ENCODE results near the gene MUC6.

The MUC6 gene

GRCh38 chr11:1030556-1030955 is 6.0 kb downstream of the MUC6 start:
- H3K4me3 ChIP-seq (ENCODE audit: low read length): no peak overlapping the region
- no peak for TF ChIP-seq CTCF (conservative IDR thresholded peaks at IDR 0.05; ENCODE audit: low read length)
- DNase-seq (ENCODE audit: low read depth): no peak

- no peak for DNase-seq (ENCODE audit: low read depth)
- no peak overlapping the region for H3K4me3 ChIP-seq (ENCODE audit: low read length)
- TF ChIP-seq CTCF (conservative IDR thresholded peaks at IDR 0.05; ENCODE audit: low read length): no peak
These were observed 6.4 kb downstream of the MUC6 start for GRCh38 chr11:1030086-1030485.

- no peak overlapping the region for H3K4me3 ChIP-seq (ENCODE audit: low read length)
- no peak for DNase-seq (ENCODE audit: low read depth)
- TF ChIP-seq CTCF (conservative IDR thresholded peaks at IDR 0.05; ENCODE audit: low read length): no peak
These were observed 6.9 kb downstream of the MUC6 start for GRCh38 chr11:1029654-1030053.

GRCh38 chr11:1029051-1029450 is 7.5 kb downstream of the MUC6 start:
- H3K4me3 ChIP-seq (ENCODE audit: low read length): no peak overlapping the region
- DNase-seq (ENCODE audit: low read depth): no peak
- no peak for TF ChIP-seq CTCF (conservative IDR thresholded peaks at IDR 0.05; ENCODE audit: low read length)

GRCh38 chr11:1028616-1029015 is 7.9 kb downstream of the MUC6 start:
- no peak overlapping the region for H3K4me3 ChIP-seq (ENCODE audit: low read length)
- no peak for TF ChIP-seq CTCF (conservative IDR thresholded peaks at IDR 0.05; ENCODE audit: low read length)
- no peak for DNase-seq (ENCODE audit: low read depth)

- TF ChIP-seq CTCF (conservative IDR thresholded peaks at IDR 0.05; ENCODE audit: low read length): no peak
- no peak for DNase-seq (ENCODE audit: low read depth)
- no peak overlapping the region for H3K4me3 ChIP-seq (ENCODE audit: low read length)
These were observed 8.3 kb downstream of the MUC6 start for GRCh38 chr11:1028291-1028540.

GRCh38 chr11:1027483-1028290 is 8.8 kb downstream of the MUC6 start:
- DNase-seq (ENCODE audit: low read depth): no peak
- no peak for TF ChIP-seq CTCF (conservative IDR thresholded peaks at IDR 0.05; ENCODE audit: low read length)
- H3K4me3 ChIP-seq (ENCODE audit: low read length): no peak overlapping the region

All from AG10803 (cell line).